Measurements from ENCODE around the gene STK25. TPM values are rescaled to one million over a fixed set of nuclear protein-coding genes. Genes with fewer than 3 reads are reported as not detected.

The STK25 gene
- total RNA-seq, 2 experiments from 2014 or later = 120 to 201 TPM

DNA sequence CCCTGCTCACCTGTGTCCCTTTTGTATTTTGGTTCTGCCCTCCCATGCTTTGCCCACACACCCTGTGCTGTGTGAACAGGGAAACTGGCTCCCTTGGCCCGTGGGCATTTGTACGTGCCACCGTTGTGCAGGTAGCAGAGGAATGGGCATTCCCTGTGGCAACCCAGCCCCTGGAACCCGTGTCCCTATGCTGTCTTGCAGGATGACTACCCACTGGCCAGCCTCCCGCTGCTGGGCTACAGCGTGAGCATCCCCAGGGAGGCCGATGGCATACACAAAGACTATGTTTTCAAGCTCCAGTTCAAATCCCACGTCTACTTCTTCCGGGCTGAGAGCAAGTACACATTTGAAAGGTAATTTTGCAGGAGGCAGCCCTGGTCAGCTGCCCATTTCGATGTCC lies 15.3 kb downstream of the STK25 start:
- TF ChIP-seq EZH2phosphoT487 (IDR thresholded peaks at IDR 0.05; ENCODE audit: borderline replicate concordance, low read depth, low read length) = no peak
- TF ChIP-seq, protein P1, sequence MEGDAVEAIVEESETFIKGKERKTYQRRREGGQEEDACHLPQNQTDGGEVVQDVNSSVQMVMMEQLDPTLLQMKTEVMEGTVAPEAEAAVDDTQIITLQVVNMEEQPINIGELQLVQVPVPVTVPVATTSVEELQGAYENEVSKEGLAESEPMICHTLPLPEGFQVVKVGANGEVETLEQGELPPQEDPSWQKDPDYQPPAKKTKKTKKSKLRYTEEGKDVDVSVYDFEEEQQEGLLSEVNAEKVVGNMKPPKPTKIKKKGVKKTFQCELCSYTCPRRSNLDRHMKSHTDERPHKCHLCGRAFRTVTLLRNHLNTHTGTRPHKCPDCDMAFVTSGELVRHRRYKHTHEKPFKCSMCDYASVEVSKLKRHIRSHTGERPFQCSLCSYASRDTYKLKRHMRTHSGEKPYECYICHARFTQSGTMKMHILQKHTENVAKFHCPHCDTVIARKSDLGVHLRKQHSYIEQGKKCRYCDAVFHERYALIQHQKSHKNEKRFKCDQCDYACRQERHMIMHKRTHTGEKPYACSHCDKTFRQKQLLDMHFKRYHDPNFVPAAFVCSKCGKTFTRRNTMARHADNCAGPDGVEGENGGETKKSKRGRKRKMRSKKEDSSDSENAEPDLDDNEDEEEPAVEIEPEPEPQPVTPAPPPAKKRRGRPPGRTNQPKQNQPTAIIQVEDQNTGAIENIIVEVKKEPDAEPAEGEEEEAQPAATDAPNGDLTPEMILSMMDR (conservative IDR thresholded peaks at IDR 0.05; ENCODE audit: low read length) = no peak
- no peak overlapping the region for H3K4me3 ChIP-seq (ENCODE audit: low read depth, low read length, poor library complexity, severe bottlenecking)
- intact Hi-C loops (cut with micrococcal nuclease; ENCODE audit: unreplicated experiment) = no loop called here
- no peak overlapping the region for H3K4me2 ChIP-seq (ENCODE audit: low read length)
- DNase-seq (ENCODE audit: low spot score) = no peak
- no peak overlapping the region for H2AFZ ChIP-seq (ENCODE audit: low read length)
- no peak overlapping the region for H3K27ac ChIP-seq (ENCODE audit: low read depth, low read length, poor library complexity, severe bottlenecking)
- peaks cover 25% of the 10 kb centered on the region for H3K36me3 ChIP-seq (ENCODE audit: insufficient read depth, low read length)
- no peaks in the 10 kb centered on the region for H3K4me1 ChIP-seq (ENCODE audit: insufficient read depth, low read length, poor library complexity, severe bottlenecking)
- H3K79me2 ChIP-seq (ENCODE audit: insufficient read depth, low read depth, low read length) = no peaks in the 10 kb centered on the region
- H4K20me1 ChIP-seq (ENCODE audit: insufficient read depth, low read length) = no peaks in the 10 kb centered on the region
- ChIA-PET CTCF (ENCODE audit: unreplicated experiment) (no interaction called here), POLR2A (no interaction called here)
- BruUV-seq (replicated peaks) = no TSS peak
- no peaks in the 10 kb centered on the region for H3K9me2 ChIP-seq (ENCODE audit: insufficient read depth, low read length)
- H3K9me3 ChIP-seq (ENCODE audit: low read length) = no peaks in the 10 kb centered on the region

DNA sequence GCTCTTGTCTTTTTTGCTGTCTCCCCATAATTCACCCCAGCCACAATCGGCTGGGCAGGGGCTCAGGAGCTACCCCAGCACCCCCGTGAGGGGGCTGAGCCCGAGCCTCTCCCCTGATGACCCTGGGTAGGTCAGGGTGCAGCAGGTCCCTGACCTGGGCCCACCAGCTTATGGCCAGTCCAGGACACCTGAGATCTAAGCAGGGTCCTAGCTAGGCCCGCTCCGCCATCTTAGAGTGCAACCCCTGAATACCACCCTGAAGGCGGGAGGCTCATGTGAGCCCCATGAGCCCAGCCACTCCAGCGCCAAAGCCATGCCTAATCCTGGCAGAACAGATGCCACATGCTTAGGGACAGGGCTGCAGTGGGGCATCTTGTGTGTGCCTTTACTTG lies 16.2 kb downstream of the STK25 start:
- no peak for TF ChIP-seq EZH2phosphoT487 (IDR thresholded peaks at IDR 0.05; ENCODE audit: borderline replicate concordance, low read depth, low read length)
- TF ChIP-seq, protein P1 (conservative IDR thresholded peaks at IDR 0.05; ENCODE audit: low read length) = no peak
- Histone ChIP-seq H3K27ac (ENCODE audit: low read depth, low read length, poor library complexity, severe bottlenecking) (no peak overlapping the region), H3K79me2 (ENCODE audit: insufficient read depth, low read depth, low read length) (no peaks in the 10 kb centered on the region), H3K36me3 (ENCODE audit: insufficient read depth, low read length) (peaks cover 21% of the 10 kb centered on the region), H3K4me1 (ENCODE audit: insufficient read depth, low read length, poor library complexity, severe bottlenecking) (no peaks in the 10 kb centered on the region), H3K9me2 (ENCODE audit: insufficient read depth, low read length) (no peaks in the 10 kb centered on the region), H3K4me3 (ENCODE audit: low read depth, low read length, poor library complexity, severe bottlenecking) (no peak overlapping the region), H4K20me1 (ENCODE audit: insufficient read depth, low read length) (no peaks in the 10 kb centered on the region), H3K9me3 (ENCODE audit: low read length) (no peaks in the 10 kb centered on the region), H3K4me2 (ENCODE audit: low read length) (no peak overlapping the region), H2AFZ (ENCODE audit: low read length) (no peak overlapping the region)
- CTCF ChIA-PET (ENCODE audit: unreplicated experiment) = no interaction called here
- no TSS peak for BruUV-seq (replicated peaks)
- no peak for DNase-seq (ENCODE audit: low spot score)
- intact Hi-C loops (cut with micrococcal nuclease; ENCODE audit: unreplicated experiment) = no loop called here
- POLR2A ChIA-PET = interaction anchor here (0.6 kb wide), 1 partner anchor 19 kb away, joined by 3 read pairs; no protein-coding TSS in a partner anchor

DNA sequence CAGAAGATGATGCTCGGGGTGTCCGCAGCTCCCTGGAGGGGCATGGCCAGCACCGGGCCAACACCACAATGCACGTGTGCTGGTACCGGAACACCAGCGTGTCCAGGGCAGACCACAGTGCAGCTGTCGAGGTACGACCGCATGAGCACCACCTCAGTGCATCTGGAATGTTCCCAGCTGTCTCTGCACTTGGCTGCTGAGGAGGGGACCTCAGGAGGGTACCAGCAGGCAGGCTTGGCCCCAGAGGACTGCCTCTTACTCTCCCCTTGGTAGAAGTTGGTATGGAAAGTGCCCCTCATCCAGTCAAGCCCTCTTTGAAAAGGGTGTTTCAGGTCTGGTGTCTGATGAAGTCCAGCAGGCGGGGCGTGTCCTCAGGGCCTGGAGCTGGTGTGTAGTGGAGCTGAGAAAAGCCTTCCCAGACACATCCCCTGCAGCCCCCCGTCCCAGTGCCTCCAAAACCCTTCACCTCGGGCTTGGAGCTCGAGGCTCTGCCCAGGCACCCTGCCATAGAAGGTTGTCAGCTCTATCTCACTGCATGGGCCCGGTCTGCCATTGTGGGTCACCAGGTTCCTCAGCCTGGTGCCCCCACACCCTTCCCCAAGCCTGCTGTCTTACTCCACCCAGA lies 16.7 kb downstream of the STK25 start:
- TF ChIP-seq EZH2phosphoT487 (IDR thresholded peaks at IDR 0.05; ENCODE audit: borderline replicate concordance, low read depth, low read length) = no peak
- TF ChIP-seq, protein P1 (conservative IDR thresholded peaks at IDR 0.05; ENCODE audit: low read length) = no peak
- Histone ChIP-seq H3K79me2 (ENCODE audit: insufficient read depth, low read depth, low read length) (no peaks in the 10 kb centered on the region), H4K20me1 (ENCODE audit: insufficient read depth, low read length) (no peaks in the 10 kb centered on the region), H3K36me3 (ENCODE audit: insufficient read depth, low read length) (peaks cover 16% of the 10 kb centered on the region), H3K4me1 (ENCODE audit: insufficient read depth, low read length, poor library complexity, severe bottlenecking) (no peaks in the 10 kb centered on the region), H2AFZ (ENCODE audit: low read length) (no peak overlapping the region), H3K9me2 (ENCODE audit: insufficient read depth, low read length) (no peaks in the 10 kb centered on the region), H3K4me2 (ENCODE audit: low read length) (no peak overlapping the region), H3K9me3 (ENCODE audit: low read length) (no peaks in the 10 kb centered on the region), H3K27ac (ENCODE audit: low read depth, low read length, poor library complexity, severe bottlenecking) (no peak overlapping the region), H3K4me3 (ENCODE audit: low read depth, low read length, poor library complexity, severe bottlenecking) (no peak overlapping the region)
- ChIA-PET CTCF (ENCODE audit: unreplicated experiment) (no interaction called here), POLR2A (interaction anchor here (0.6 kb wide), 1 partner anchor 20 kb away, joined by 3 read pairs; no protein-coding TSS in a partner anchor)
- intact Hi-C loops (cut with micrococcal nuclease; ENCODE audit: unreplicated experiment) = no loop called here
- DNase-seq (ENCODE audit: low spot score) = no peak
- BruUV-seq (replicated peaks) = no TSS peak
